Measurements from ENCODE around the gene PAXX. TPM values are rescaled to one million over a fixed set of nuclear protein-coding genes. Genes with fewer than 3 reads are reported as not detected.

PAXX gene
- total RNA-seq, 2 donors from 2014 or later = 49.9 to 57.3 TPM

- Histone ChIP-seq H3K27me3 (replicated peaks; ENCODE audit: insufficient read depth) (peaks cover 8% of the 10 kb centered on the region), H3K9me3 (no peaks in the 10 kb centered on the region), H3K4me3 (no peak overlapping the region), H3K27ac (no peak overlapping the region), H3K36me3 (no peaks in the 10 kb centered on the region), H3K4me1 (ENCODE audit: control insufficient read depth in 1 of 2, low read depth in 2 of 2) (peaks cover 0 to 7% of the 10 kb centered on the region in 2 donors)
- TF ChIP-seq CTCF (IDR thresholded peaks at IDR 0.05) = no peak
- ATAC-seq (ENCODE audit: insufficient number of reproducible peaks, low FRiP score, low read depth) = no peak
- DNase-seq (ENCODE audit: low spot score) = no peak
These were observed 7.7 kb upstream of the PAXX start for GRCh38 chr9:136984464-136985026.

DNA sequence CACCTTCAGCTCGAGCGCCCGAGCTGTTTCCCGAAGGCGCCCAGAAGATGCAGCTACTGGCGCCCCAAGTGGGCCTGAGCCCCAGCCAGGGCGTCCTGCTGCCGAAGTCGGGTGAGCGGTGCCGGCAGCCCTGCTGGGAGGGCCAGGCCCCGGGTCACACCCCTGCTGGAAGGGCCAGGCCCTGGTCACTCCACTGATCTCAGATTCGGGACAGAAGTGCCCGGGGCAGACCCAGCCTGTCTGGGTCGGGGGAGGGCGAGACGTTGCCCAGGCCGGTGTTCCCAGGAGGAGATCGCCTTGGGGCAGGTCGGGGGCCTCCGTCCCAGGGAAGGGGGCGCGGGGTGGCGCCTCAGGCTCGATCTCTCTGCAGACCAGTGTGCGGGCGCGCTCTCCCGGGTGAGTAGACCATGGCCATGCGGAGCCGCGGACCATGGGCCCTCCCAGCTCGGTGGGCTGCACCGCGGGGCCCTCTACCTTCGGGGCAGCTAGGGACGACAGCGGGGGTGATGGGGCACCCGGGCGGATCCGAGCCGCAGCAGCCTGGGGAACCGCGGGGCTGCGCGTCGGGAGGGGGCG, 7.1 kb upstream of the PAXX start:
- Histone ChIP-seq H3K4me3 (no peak overlapping the region), H3K36me3 (no peaks in the 10 kb centered on the region), H3K4me1 (ENCODE audit: control insufficient read depth in 1 of 2, low read depth in 2 of 2) (peaks cover 0 to 7% of the 10 kb centered on the region in 2 donors), H3K27ac (no peak overlapping the region), H3K27me3 (replicated peaks; ENCODE audit: insufficient read depth) (peaks cover 8% of the 10 kb centered on the region), H3K9me3 (no peaks in the 10 kb centered on the region)
- no peak for TF ChIP-seq CTCF (IDR thresholded peaks at IDR 0.05)
- ATAC-seq (ENCODE audit: insufficient number of reproducible peaks, low FRiP score, low read depth) (no peak), DNase-seq (ENCODE audit: low spot score) (no peak)

- Histone ChIP-seq H3K27ac (no peak overlapping the region), H3K9me3 (no peaks in the 10 kb centered on the region), H3K36me3 (no peaks in the 10 kb centered on the region), H3K27me3 (replicated peaks; ENCODE audit: insufficient read depth) (peaks cover 8% of the 10 kb centered on the region), H3K4me3 (no peak overlapping the region), H3K4me1 (ENCODE audit: control insufficient read depth in 1 of 2, low read depth in 2 of 2) (peaks cover 0 to 7% of the 10 kb centered on the region in 2 donors)
- no peak for ATAC-seq (ENCODE audit: insufficient number of reproducible peaks, low FRiP score, low read depth)
- DNase-seq (ENCODE audit: low spot score) = no peak
- TF ChIP-seq CTCF (IDR thresholded peaks at IDR 0.05) = no peak
These were observed 6.4 kb upstream of the PAXX start for GRCh38 chr9:136985853-136986252.

DNA sequence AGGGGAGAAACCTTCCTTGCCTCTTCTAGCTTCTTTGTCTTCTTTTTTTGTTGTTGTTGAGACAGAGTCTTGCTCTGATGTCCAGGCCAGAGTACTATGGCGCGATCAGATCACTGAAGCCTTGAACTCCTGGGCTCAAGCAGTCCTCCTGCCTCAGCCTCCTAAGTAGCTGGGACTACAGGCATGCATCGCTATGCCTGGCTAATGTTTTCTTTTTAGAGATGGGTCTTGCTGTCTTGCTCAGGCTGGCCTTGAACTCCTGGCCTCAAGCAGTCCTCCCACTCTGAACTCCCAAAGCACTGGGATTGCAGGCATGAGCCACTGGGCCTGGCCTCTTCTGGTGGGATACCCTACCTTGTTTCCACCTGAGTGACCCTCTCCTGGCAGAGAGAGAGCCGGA, 3.4 kb upstream of the PAXX start:
- TF ChIP-seq CTCF (IDR thresholded peaks at IDR 0.05) = no peak
- peaks cover 8 to 21% of the 10 kb centered on the region in 2 donors for H3K4me1 ChIP-seq (ENCODE audit: control insufficient read depth in 1 of 2, low read depth in 2 of 2)
- no peaks in the 10 kb centered on the region for H3K9me3 ChIP-seq
- H3K27me3 ChIP-seq (replicated peaks; ENCODE audit: insufficient read depth) = peaks cover 8% of the 10 kb centered on the region
- DNase-seq (ENCODE audit: low spot score) (no peak), ATAC-seq (ENCODE audit: insufficient number of reproducible peaks, low FRiP score, low read depth) (no peak)
- H3K4me3 ChIP-seq = no peak overlapping the region
- H3K27ac ChIP-seq = no peak overlapping the region
- H3K36me3 ChIP-seq = no peaks in the 10 kb centered on the region

GRCh38 chr9:136990242-136990911, 1.8 kb upstream of the PAXX start:
- no peak for TF ChIP-seq CTCF (IDR thresholded peaks at IDR 0.05)
- Histone ChIP-seq H3K4me1 (ENCODE audit: control insufficient read depth in 1 of 2, low read depth in 2 of 2) (peaks cover 10 to 21% of the 10 kb centered on the region in 2 donors), H3K4me3 (no peak overlapping the region), H3K27me3 (replicated peaks; ENCODE audit: insufficient read depth) (peaks cover 1% of the 10 kb centered on the region), H3K9me3 (no peaks in the 10 kb centered on the region), H3K36me3 (no peaks in the 10 kb centered on the region), H3K27ac (no peak overlapping the region)
- ATAC-seq (ENCODE audit: insufficient number of reproducible peaks, low FRiP score, low read depth) (no peak), DNase-seq (ENCODE audit: low spot score) (no peak)
